GM10248 (cell line): ENCODE data around the gene LOXL3.
A peak's percentile ranks its signal among the peaks of the same experiment; 100 is the strongest.

Experiments
- CTCF ChIA-PET: fragments of 300-600 bp; sonication (Branson Sonifier 250); formaldehyde crosslinking; extraction: SDS; loops from one replicate; lab custom pipeline; 2021; ENCODE audit warnings: antibody characterized with exemption; lab: Yijun Ruan, JAX
- POLR2A ChIA-PET: fragments of 350-650 bp; sonication (Branson Sonifier 250); formaldehyde crosslinking; extraction: SDS; loops from one replicate; lab custom pipeline; 2020; ENCODE audit warnings: antibody characterized with exemption; lab: Yijun Ruan, JAX
- DNase-seq: peaks from one replicate; pipeline ENCODE4 v3.0.0; 2012; ENCODE audit errors: extremely low spot score
- CTCF ChIP-seq: IDR thresholded peaks from 2 replicates; pipeline ENCODE4 v1.5.1; 2012; ENCODE audit warnings: mild to moderate bottlenecking, low read depth; ENCODE audit errors: extremely low read depth, missing control alignments, control extremely low read depth

LOXL3 gene

GRCh38 chr2:74499267-74499939, 54.3 kb downstream of the LOXL3 start, which contains the start of gene LBX2:
Gene LBX2 (minus strand): TSS chr2:74499603. CDS start chr2:74499537, 66 bp downstream.
- ChIA-PET POLR2A (interaction anchor here (0.5 kb wide), 1 partner anchor 48 kb away, joined by 4 read pairs; no protein-coding TSS in a partner anchor), CTCF (interaction anchor here (1.0 to 2.5 kb wide), 5 partner anchors 9 to 86 kb away, joined by 3 to 11 read pairs (median 7); partner anchors contain the start of genes CCDC142 and TTC31)
- TF ChIP-seq CTCF, result no peak
- no peak for DNase-seq

- TF ChIP-seq CTCF, result no peak
- ChIA-PET POLR2A (no interaction called here), CTCF (interaction anchor here (1.0 to 2.5 kb wide), 7 partner anchors 9 to 90 kb away, joined by 3 to 10 read pairs (median 4); partner anchors contain the start of genes AUP1, CCDC142, HTRA2 and TLX2)
- DNase-seq, result peak; percentile 39
These were observed 55.1 kb downstream of the LOXL3 start for GRCh38 chr2:74498500-74499266.

- DNase-seq, result peak; percentile 47
- CTCF ChIA-PET, result interaction anchor here (0.7 to 1.6 kb wide), 9 partner anchors 15 to 90 kb away, joined by 3 to 7 read pairs (median 3); partner anchors contain the start of genes AUP1, CCDC142, HTRA2 and TLX2
- no peak for TF ChIP-seq CTCF
- POLR2A ChIA-PET, result no interaction called here
These were observed 55.8 kb downstream of the LOXL3 start for GRCh38 chr2:74497777-74498499.

GRCh38 chr2:74496997-74497776, 56.6 kb downstream of the LOXL3 start:
- DNase-seq, result no peak
- POLR2A ChIA-PET, result no interaction called here
- CTCF ChIA-PET, result interaction anchor here (0.7 to 1.9 kb wide), 8 partner anchors 14 to 91 kb away, joined by 3 to 8 read pairs (median 4); partner anchors contain the start of genes CCDC142, TLX2 and TTC31
- no peak for TF ChIP-seq CTCF

GRCh38 chr2:74495440-74495839, 58.3 kb downstream of the LOXL3 start:
- POLR2A ChIA-PET, result no interaction called here

More at GRCh38 chr2:74495440-74495839, 58.3 kb downstream of the LOXL3 start:
- no peak for DNase-seq
- no peak for TF ChIP-seq CTCF
- CTCF ChIA-PET, result interaction anchor here (0.7 to 1.9 kb wide), 2 partner anchors 8 to 92 kb away, joined by 3 to 8 read pairs; no protein-coding TSS in a partner anchor
